Keratinocyte (primary cell): ENCODE measurements around the gene MARCHF3.

Experiments
- EZH2 ChIP-seq: IDR thresholded peaks from one replicate; pipeline ENCODE4 v1.6.1; 2012; ENCODE audit warnings: inconsistent platforms, mild to moderate bottlenecking, low read length, moderate library complexity
- TF ChIP-seq, protein P1 (sequence below), 3 experiments: IDR thresholded peaks in 1 of 3; conservative IDR thresholded peaks in 1 of 3; optimal IDR thresholded peaks in 1 of 3; 2 replicates in 2 of 3; 3 replicates in 1 of 3; pipeline versions ENCODE3 to v1.5.1; 2011; ENCODE audit warnings: low read length in 3 of 3, mild to moderate bottlenecking in 3 of 3, moderate library complexity in 2 of 3, control low read depth in 1 of 3, inconsistent platforms in 1 of 3; ENCODE audit not compliant: insufficient read depth in 2 of 3; ENCODE audit errors: extremely low read depth in 1 of 3

DNA sequence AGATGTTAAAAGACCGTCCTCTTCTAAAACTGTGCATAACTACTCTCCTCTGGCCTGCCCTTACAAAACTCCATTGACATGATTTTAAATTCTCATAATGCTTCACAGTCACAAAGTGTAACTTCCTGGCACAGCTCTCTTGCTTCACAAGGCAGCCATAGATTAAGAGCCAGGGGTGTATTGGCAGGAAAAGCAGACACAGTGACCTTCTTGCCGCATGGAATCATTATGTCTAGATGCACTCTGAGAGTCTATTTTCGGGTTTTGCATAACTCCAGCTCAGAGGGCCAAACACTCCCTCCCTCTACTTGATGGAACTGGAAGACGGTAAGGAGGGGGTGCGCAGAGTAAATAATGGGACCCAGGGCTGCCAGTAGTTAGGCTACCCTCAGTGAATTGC lies 110.1 kb downstream of the MARCHF3 start:
- TF ChIP-seq, protein P1, sequence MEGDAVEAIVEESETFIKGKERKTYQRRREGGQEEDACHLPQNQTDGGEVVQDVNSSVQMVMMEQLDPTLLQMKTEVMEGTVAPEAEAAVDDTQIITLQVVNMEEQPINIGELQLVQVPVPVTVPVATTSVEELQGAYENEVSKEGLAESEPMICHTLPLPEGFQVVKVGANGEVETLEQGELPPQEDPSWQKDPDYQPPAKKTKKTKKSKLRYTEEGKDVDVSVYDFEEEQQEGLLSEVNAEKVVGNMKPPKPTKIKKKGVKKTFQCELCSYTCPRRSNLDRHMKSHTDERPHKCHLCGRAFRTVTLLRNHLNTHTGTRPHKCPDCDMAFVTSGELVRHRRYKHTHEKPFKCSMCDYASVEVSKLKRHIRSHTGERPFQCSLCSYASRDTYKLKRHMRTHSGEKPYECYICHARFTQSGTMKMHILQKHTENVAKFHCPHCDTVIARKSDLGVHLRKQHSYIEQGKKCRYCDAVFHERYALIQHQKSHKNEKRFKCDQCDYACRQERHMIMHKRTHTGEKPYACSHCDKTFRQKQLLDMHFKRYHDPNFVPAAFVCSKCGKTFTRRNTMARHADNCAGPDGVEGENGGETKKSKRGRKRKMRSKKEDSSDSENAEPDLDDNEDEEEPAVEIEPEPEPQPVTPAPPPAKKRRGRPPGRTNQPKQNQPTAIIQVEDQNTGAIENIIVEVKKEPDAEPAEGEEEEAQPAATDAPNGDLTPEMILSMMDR (optimal IDR thresholded peaks at IDR 0.05 in 1 of 3, IDR thresholded peaks at IDR 0.05 in 1 of 3, conservative IDR thresholded peaks at IDR 0.05 in 1 of 3; ENCODE audit: extremely low read depth in 1 of 3, insufficient read depth in 2 of 3, low read length in 3 of 3) = no peak
- TF ChIP-seq EZH2 = no peak
